ENCODE measurements around the gene ZFR.

GRCh38 chr5:32450952-32451351 lies 6.4 kb upstream of the ZFR start:
- no peak for TF ChIP-seq POLR2A (IDR thresholded peaks at IDR 0.05)
- TF ChIP-seq, protein P1, sequence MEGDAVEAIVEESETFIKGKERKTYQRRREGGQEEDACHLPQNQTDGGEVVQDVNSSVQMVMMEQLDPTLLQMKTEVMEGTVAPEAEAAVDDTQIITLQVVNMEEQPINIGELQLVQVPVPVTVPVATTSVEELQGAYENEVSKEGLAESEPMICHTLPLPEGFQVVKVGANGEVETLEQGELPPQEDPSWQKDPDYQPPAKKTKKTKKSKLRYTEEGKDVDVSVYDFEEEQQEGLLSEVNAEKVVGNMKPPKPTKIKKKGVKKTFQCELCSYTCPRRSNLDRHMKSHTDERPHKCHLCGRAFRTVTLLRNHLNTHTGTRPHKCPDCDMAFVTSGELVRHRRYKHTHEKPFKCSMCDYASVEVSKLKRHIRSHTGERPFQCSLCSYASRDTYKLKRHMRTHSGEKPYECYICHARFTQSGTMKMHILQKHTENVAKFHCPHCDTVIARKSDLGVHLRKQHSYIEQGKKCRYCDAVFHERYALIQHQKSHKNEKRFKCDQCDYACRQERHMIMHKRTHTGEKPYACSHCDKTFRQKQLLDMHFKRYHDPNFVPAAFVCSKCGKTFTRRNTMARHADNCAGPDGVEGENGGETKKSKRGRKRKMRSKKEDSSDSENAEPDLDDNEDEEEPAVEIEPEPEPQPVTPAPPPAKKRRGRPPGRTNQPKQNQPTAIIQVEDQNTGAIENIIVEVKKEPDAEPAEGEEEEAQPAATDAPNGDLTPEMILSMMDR (IDR thresholded peaks at IDR 0.05): no peak
